ENCODE data around the gene CEP95. TPM values are rescaled to one million over a fixed set of nuclear protein-coding genes. Genes with fewer than 3 reads are reported as not detected.

CEP95 gene
- total and polyA plus RNA-seq, 2 of the 13 experiments (the other 11 are each of a cell fraction or from before 2014, with no cell fraction given) = 65.9 to 68.8 TPM

GRCh38 chr17:64457156-64457555, 49.6 kb upstream of the CEP95 start (continued):
- no peak for TF ChIP-seq ARNT2 (CRISPR knock-in tag; IDR thresholded peaks at IDR 0.05; ENCODE audit: low read depth)

- TF ChIP-seq, protein P1, sequence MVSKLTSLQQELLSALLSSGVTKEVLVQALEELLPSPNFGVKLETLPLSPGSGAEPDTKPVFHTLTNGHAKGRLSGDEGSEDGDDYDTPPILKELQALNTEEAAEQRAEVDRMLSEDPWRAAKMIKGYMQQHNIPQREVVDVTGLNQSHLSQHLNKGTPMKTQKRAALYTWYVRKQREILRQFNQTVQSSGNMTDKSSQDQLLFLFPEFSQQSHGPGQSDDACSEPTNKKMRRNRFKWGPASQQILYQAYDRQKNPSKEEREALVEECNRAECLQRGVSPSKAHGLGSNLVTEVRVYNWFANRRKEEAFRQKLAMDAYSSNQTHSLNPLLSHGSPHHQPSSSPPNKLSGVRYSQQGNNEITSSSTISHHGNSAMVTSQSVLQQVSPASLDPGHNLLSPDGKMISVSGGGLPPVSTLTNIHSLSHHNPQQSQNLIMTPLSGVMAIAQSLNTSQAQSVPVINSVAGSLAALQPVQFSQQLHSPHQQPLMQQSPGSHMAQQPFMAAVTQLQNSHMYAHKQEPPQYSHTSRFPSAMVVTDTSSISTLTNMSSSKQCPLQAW (CRISPR knock-in tag; IDR thresholded peaks at IDR 0.05) = no peak
- TF ChIP-seq ISX (CRISPR knock-in tag; conservative IDR thresholded peaks at IDR 0.05) (no peak), SRY (CRISPR knock-in tag; IDR thresholded peaks at IDR 0.05) (no peak), XBP1 (CRISPR knock-in tag; IDR thresholded peaks at IDR 0.05) (no peak), ZNF484 (CRISPR knock-in tag; IDR thresholded peaks at IDR 0.05; ENCODE audit: borderline replicate concordance, low read depth) (no peak), ZNF678 (CRISPR knock-in tag; IDR thresholded peaks at IDR 0.05) (no peak), CREM (IDR thresholded peaks at IDR 0.05) (no peak), CREM (CRISPR knock-in tag; IDR thresholded peaks at IDR 0.05) (no peak), GABPA (IDR thresholded peaks at IDR 0.05; ENCODE audit: low read depth, low read length) (no peak), GABPA (CRISPR knock-in tag; IDR thresholded peaks at IDR 0.05; ENCODE audit: low read depth) (no peak), MNT (IDR thresholded peaks at IDR 0.05) (peak; percentile 77)
- POLR2A ChIA-PET = no interaction called here
- FAIRE-seq = no peak
- Histone ChIP-seq H3K27ac (ENCODE audit: extremely low read length, insufficient read depth, low read length) (no peak overlapping the region), H3K4me2 (ENCODE audit: low read depth, low read length) (no peak overlapping the region), H3K9me3 (ENCODE audit: low read length) (no peaks in the 10 kb centered on the region), H3K27me3 (ENCODE audit: control insufficient read depth in 1 of 2, insufficient read depth in 2 of 2, low read length in 2 of 2) (peaks cover 0 to 11% of the 10 kb centered on the region in 2 experiments; a peak in 3 of 5 replicates), H4K20me1 (ENCODE audit: insufficient read depth, low read length) (no peaks in the 10 kb centered on the region), H3K4me1 (ENCODE audit: insufficient read depth, low read length) (peaks cover 7% of the 10 kb centered on the region; the same call in 1 of the 2 replicates), H3K36me3 (replicated peaks in 1 of 2; ENCODE audit: control insufficient read depth in 1 of 2, insufficient read depth in 2 of 2, low read length in 2 of 2) (no peaks in the 10 kb centered on the region), H3K79me2 (ENCODE audit: insufficient read depth, low read length) (no peaks in the 10 kb centered on the region), H2AFZ (ENCODE audit: low read length) (no peak overlapping the region), H3K9ac (ENCODE audit: insufficient read depth, low read depth, low read length) (no peak overlapping the region), H3K4me3 (replicated peaks in 1 of 3; ENCODE audit: insufficient read depth in 1 of 3, low read depth in 2 of 3, low read length in 3 of 3) (no peak overlapping the region)
- in situ Hi-C loops (cut with HindIII; ENCODE audit: extremely low pct_ligation_motif_present, low pct_unique_long_range_greater_than_20kb) (no loop called here), intact Hi-C loops (cut with micrococcal nuclease; ENCODE audit: unreplicated experiment) (no loop called here)
- no TSS peak for BruUV-seq (replicated peaks)
- CTCF ChIA-PET (ENCODE audit: low intra/inter-chr PET ratio, low total read pairs) = no interaction called here
- 8% methylated on average over 8 of the region's 8 CpGs for WGBS (ENCODE audit: low lambda C conversion rate)
- ATAC-seq = peak; percentile 30
- DNase-seq (ENCODE audit: low spot score) = no peak
Measured at GRCh38 chr17:64458756-64459155, 48.0 kb upstream of the CEP95 start.

Data from HepG2 (cell line).